B cell (primary cell): ENCODE measurements around the gene CACNA1A. TPM values are rescaled to one million over a fixed set of nuclear protein-coding genes. Genes with fewer than 3 reads are reported as not detected.
"Not testable (repeated sequence)": the region's sequence is repeated elsewhere in the genome, so short reads cannot be mapped to it uniquely, and the experiment has no call there.

ENCODE experiments used
- ATAC-seq: fragments of 200-7000 bp; cut with Tn5 transposase; one replicate; pipeline ENCODE4 v1.10.0; 2021; ENCODE audit warnings: low read depth, mild to moderate bottlenecking, moderate number of reproducible peaks, moderate library complexity
- CTCF ChIA-PET: fragments of 350-600 bp; sonication (Branson Sonifier 250); formaldehyde crosslinking; loops from one replicate; lab custom pipeline; 2021; ENCODE audit warnings: antibody characterized with exemption, inconsistent platforms; lab: Charles Lee
- POLR2A ChIA-PET: fragments of 350-600 bp; sonication (Branson Sonifier 250); formaldehyde crosslinking; loops from one replicate; lab custom pipeline; 2021; ENCODE audit warnings: antibody characterized with exemption; lab: Charles Lee
- DNase-seq: peaks from one replicate; pipeline ENCODE4 v3.0.0; 2013
- H2AFZ ChIP-seq: 2 replicates; pipeline ENCODE4 v1.6.1; 2012; ENCODE audit warnings: mild to moderate bottlenecking, low read depth, low read length; ENCODE audit not compliant: insufficient read depth, poor library complexity, severe bottlenecking
- H3K27ac ChIP-seq, 2 donors: 1 replicate in 1 of 2; 2 replicates in 1 of 2; pipeline ENCODE4 v1.5.1; 2012 to 2013; ENCODE audit warnings: low read length in 2 of 2, mild to moderate bottlenecking in 2 of 2, moderate library complexity in 1 of 2
- H3K27me3 ChIP-seq, 4 experiments: fragments of 200-600 bp in 1 of 4; sonication (generic) in 1 of 4; replicated peaks in 1 of 4; 1 replicate in 2 of 4; 2 replicates in 2 of 4; pipeline versions ENCODE4 v1.6.1 to v1.7.0; 2013 to 2016; ENCODE audit warnings: low read length in 3 of 4, mild to moderate bottlenecking in 2 of 4, mixed read lengths in 1 of 4, moderate library complexity in 1 of 4; ENCODE audit not compliant: insufficient read depth in 4 of 4, control insufficient read depth in 3 of 4; ENCODE audit errors: control extremely low read depth in 1 of 4
- H3K36me3 ChIP-seq, 2 experiments: replicated peaks in 1 of 2; 1 replicate in 1 of 2; 2 replicates in 1 of 2; pipeline versions ENCODE4 v1.6.1 to v1.7.1; 2013; ENCODE audit warnings: low read length in 1 of 2; ENCODE audit not compliant: insufficient read depth in 2 of 2, control insufficient read depth in 1 of 2; ENCODE audit errors: control extremely low read depth in 1 of 2, extremely low read depth in 1 of 2
- H3K4me1 ChIP-seq, 2 donors: fragments of 200-600 bp in 1 of 2; sonication (generic) in 1 of 2; 1 replicate in 1 of 2; 2 replicates in 1 of 2; pipeline versions ENCODE4 v1.5.1 to v1.6.1; 2013 to 2017; ENCODE audit warnings: low read length in 2 of 2; ENCODE audit not compliant: control insufficient read depth in 2 of 2, insufficient read depth in 2 of 2
- H3K4me2 ChIP-seq: replicated peaks from 2 replicates; pipeline ENCODE3; 2012; ENCODE audit warnings: mild to moderate bottlenecking, low read depth, low read length; ENCODE audit not compliant: poor library complexity, severe bottlenecking
- H3K4me3 ChIP-seq, 5 experiments: fragments of 200-600 bp in 1 of 5; sonication (generic) in 1 of 5; 1 replicate in 3 of 5; 2 replicates in 2 of 5; pipeline versions ENCODE4 v1.5.1 to v1.7.0; 2011 to 2016; ENCODE audit warnings: low read length in 4 of 5, mild to moderate bottlenecking in 4 of 5, low read depth in 2 of 5, control low read depth in 1 of 5, moderate library complexity in 1 of 5; ENCODE audit not compliant: insufficient read depth in 1 of 5; ENCODE audit errors: control extremely low read depth in 1 of 5, extremely low read depth in 1 of 5
- H3K79me2 ChIP-seq: fragments of 200-600 bp; sonication (generic); one replicate; pipeline ENCODE4 v1.6.0; 2016; ENCODE audit warnings: low read length; ENCODE audit not compliant: control insufficient read depth, insufficient read depth
- H3K9ac ChIP-seq: fragments of 200-600 bp; sonication (generic); 2 replicates; pipeline ENCODE4 v1.6.1; 2017; ENCODE audit warnings: mild to moderate bottlenecking, low read length, moderate library complexity
- H3K9me3 ChIP-seq, 3 donors: one replicate each; pipeline versions ENCODE4 v1.6.1 to v1.7.1; 2013; ENCODE audit warnings: low read length in 2 of 3; ENCODE audit not compliant: control insufficient read depth in 2 of 3, insufficient read depth in 1 of 3; ENCODE audit errors: control extremely low read depth in 1 of 3
- H4K20me1 ChIP-seq: 2 replicates; pipeline ENCODE4 v1.6.0; 2012; ENCODE audit warnings: mild to moderate bottlenecking, low read length; ENCODE audit not compliant: insufficient read depth, control insufficient read depth, poor library complexity, severe bottlenecking
- H3K27ac Mint-ChIP-seq: one replicate; pipeline ENCODE4 v1.8.0; 2021; ENCODE audit warnings: mixed read lengths
- H3K27me3 Mint-ChIP-seq: one replicate; pipeline ENCODE4 v1.8.0; 2021; ENCODE audit warnings: mixed read lengths
- H3K4me1 Mint-ChIP-seq: one replicate; pipeline ENCODE4 v1.8.0; 2021; ENCODE audit warnings: mixed read lengths
- H3K4me3 Mint-ChIP-seq: one replicate; pipeline ENCODE4 v1.8.0; 2021; ENCODE audit warnings: mixed read lengths
- H3K9me3 Mint-ChIP-seq: one replicate; pipeline ENCODE4 v1.8.0; 2022; ENCODE audit warnings: mixed read lengths; ENCODE audit not compliant: insufficient read depth
- CTCF ChIP-seq: fragments of 200-600 bp; IDR thresholded peaks from one replicate; pipeline ENCODE4 v1.8.0; 2022; ENCODE audit warnings: antibody characterized with exemption, mild to moderate bottlenecking
- EZH2 ChIP-seq: IDR thresholded peaks from 2 replicates; pipeline ENCODE4 v1.6.1; 2012; ENCODE audit warnings: borderline replicate concordance, low read depth, mild to moderate bottlenecking, moderate library complexity, low read length; ENCODE audit not compliant: insufficient read depth, poor library complexity, severe bottlenecking
- WGBS: methylation state at CpG from one replicate; pipeline ENCODE4 v1.1.5; 2013; ENCODE audit warnings: missing lambda C conversion rate; ENCODE audit not compliant: insufficient coverage; 5-methylcytosine and 5-hydroxymethylcytosine counted together
- intact Hi-C: fragments of 100-400 bp; cut with micrococcal nuclease; formaldehyde crosslinking; loops from one replicate; pipeline ENCODE4 v1.10.0; 2022
- polyA plus RNA-seq: library from polyadenylated mRNA; depleted of rRNA; stranded (reverse); fragments of >200 nt; gene quantifications from 2 replicates; pipeline ENCODE4 v1.2.3, GENCODE V29; 2012
- total RNA-seq, 2 donors: library from RNA; stranded (reverse); fragments of 120-200 nt in 1 of 2; gene quantifications; 1 replicate in 1 of 2; 2 replicates in 1 of 2; pipeline versions ENCODE4 v1.2.3 to v1.2.4, GENCODE V29; 2013 to 2022

The CACNA1A gene
- total and polyA plus RNA-seq, 2 donors (not counting 1 experiment from before 2014, with no cell fraction given): 1.2 to 1.3 TPM

GRCh38 chr19:13256398-13256797, 249.9 kb downstream of the CACNA1A start:
- ATAC-seq, H4K20me1 ChIP-seq, H3K27ac ChIP-seq, H3K4me3 Mint-ChIP-seq, H3K27ac Mint-ChIP-seq, CTCF ChIA-PET, POLR2A ChIA-PET, H3K79me2 ChIP-seq, H3K4me3 ChIP-seq, H3K4me2 ChIP-seq, H3K9me3 Mint-ChIP-seq, H3K36me3 ChIP-seq, H3K27me3 ChIP-seq, intact Hi-C loops, H3K9ac ChIP-seq, DNase-seq, H3K9me3 ChIP-seq, H3K4me1 Mint-ChIP-seq, H2AFZ ChIP-seq: not testable (repeated sequence)
- no CpG with 5 or more reads among the region's 1 CpG for WGBS
- H3K4me1 ChIP-seq: peaks cover 8 to 11% of the 10 kb centered on the region in 2 donors
- peaks cover 18% of the 10 kb centered on the region for H3K27me3 Mint-ChIP-seq

GRCh38 chr19:13255719-13256059, 250.6 kb downstream of the CACNA1A start:
- Histone ChIP-seq H3K79me2 (no peaks in the 10 kb centered on the region), H3K4me2 (no peak overlapping the region), H3K36me3 (no peaks in the 10 kb centered on the region), H4K20me1 (no peaks in the 10 kb centered on the region), H2AFZ (no peak overlapping the region), H3K4me3 (no peak overlapping the region), H3K9ac (no peak overlapping the region), H3K9me3 (peaks cover 0 to 6% (median 4%) of the 10 kb centered on the region in 3 donors), H3K27me3 (peaks cover 0 to 9% (median 3%) of the 10 kb centered on the region in 4 experiments), H3K27ac (no peak overlapping the region), H3K4me1 (peaks cover 1 to 4% of the 10 kb centered on the region in 2 donors)
- 94% methylated on average over 1 of the region's 2 CpGs for WGBS
- peaks cover 2% of the 10 kb centered on the region for H3K4me1 Mint-ChIP-seq
- DNase-seq (no peak), ATAC-seq (no peak)
- ChIA-PET POLR2A (interaction anchor here (0.9 kb wide), 1 partner anchor 8 kb away, joined by 3 read pairs; no protein-coding TSS in a partner anchor), CTCF (interaction anchor here (1.5 kb wide), 1 partner anchor 8 kb away, joined by 4 read pairs; no protein-coding TSS in a partner anchor)
- H3K4me3 Mint-ChIP-seq: no peak overlapping the region
- H3K27ac Mint-ChIP-seq: no peak overlapping the region
- H3K9me3 Mint-ChIP-seq: peaks cover 5% of the 10 kb centered on the region
- TF ChIP-seq EZH2 (no peak), CTCF (no peak)
- intact Hi-C loops: no loop called here
- peaks cover 18% of the 10 kb centered on the region for H3K27me3 Mint-ChIP-seq
